Astrocyte of the spinal cord (primary cell): ENCODE results near the gene HTR4.
A peak's percentile ranks its signal among the peaks of the same experiment; 100 is the strongest.
"Not testable (repeated sequence)": the region's sequence is repeated elsewhere in the genome, so short reads cannot be mapped to it uniquely, and the experiment has no call there.

Experiments used
- DNase-seq: peaks from one replicate; pipeline ENCODE4 v3.0.0; 2011; ENCODE audit warnings: low read depth, low spot score
- H3K4me3 ChIP-seq: 2 replicates; pipeline ENCODE4 v1.5.1; 2011; ENCODE audit warnings: low read depth, mild to moderate bottlenecking, low read length, moderate library complexity
- in situ Hi-C: cut with HindIII; loops from 2 replicates; pipeline ENCODE4 v1.10.0; 2017; ENCODE audit warnings: low sequenced_read_pairs
- TF ChIP-seq, protein P1 (sequence below): IDR thresholded peaks from 2 replicates; pipeline ENCODE4 v1.5.1; 2012; ENCODE audit warnings: low read depth, mild to moderate bottlenecking, low read length, inconsistent platforms

The HTR4 gene

DNA sequence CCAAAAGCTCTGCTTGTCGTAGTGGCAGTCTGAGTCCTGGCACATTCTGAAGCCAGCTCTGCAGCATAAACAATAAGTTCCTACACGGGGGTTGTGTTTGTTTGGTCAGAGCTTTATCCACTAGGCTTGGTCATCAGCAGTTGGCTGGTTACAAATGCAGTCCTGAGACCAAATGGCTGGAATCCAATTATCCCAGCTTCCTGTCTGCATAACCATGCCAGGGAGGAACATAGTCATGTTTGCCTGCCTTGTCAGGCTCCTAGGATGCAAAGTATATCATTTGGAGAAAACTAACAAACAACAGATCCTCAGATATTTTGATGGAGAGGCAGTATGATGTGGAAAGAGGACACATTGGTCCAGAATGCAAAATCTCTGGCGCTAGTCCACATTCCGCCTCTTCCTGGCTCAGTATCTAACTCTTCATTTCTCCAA, 184.8 kb downstream of the HTR4 start:
- in situ Hi-C loops: no loop called here
- TF ChIP-seq, protein P1, sequence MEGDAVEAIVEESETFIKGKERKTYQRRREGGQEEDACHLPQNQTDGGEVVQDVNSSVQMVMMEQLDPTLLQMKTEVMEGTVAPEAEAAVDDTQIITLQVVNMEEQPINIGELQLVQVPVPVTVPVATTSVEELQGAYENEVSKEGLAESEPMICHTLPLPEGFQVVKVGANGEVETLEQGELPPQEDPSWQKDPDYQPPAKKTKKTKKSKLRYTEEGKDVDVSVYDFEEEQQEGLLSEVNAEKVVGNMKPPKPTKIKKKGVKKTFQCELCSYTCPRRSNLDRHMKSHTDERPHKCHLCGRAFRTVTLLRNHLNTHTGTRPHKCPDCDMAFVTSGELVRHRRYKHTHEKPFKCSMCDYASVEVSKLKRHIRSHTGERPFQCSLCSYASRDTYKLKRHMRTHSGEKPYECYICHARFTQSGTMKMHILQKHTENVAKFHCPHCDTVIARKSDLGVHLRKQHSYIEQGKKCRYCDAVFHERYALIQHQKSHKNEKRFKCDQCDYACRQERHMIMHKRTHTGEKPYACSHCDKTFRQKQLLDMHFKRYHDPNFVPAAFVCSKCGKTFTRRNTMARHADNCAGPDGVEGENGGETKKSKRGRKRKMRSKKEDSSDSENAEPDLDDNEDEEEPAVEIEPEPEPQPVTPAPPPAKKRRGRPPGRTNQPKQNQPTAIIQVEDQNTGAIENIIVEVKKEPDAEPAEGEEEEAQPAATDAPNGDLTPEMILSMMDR: no peak
- H3K4me3 ChIP-seq: no peak overlapping the region
- peak; percentile 74 for DNase-seq

DNA sequence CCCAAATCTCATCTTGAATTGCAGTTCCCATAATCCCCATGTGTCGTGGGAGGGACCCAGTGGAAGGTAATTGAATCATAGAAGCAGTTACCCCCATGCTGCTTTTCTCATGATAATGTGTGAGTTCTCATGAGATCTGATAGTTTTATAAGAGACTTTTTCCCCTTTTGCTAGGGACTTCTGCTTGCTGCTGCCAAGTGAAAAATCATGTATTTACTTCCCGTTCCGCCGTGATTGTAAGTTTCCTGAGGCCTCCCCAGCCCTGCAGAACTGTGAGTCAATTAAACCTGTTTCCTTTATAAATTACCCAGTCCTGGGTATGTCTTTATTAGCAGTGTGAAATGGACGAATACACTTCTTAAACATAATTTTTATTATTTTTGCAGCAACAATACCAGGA, 185.6 kb downstream of the HTR4 start:
- DNase-seq, H3K4me3 ChIP-seq, in situ Hi-C loops: not testable (repeated sequence)

GRCh38 chr5:148467958-148468357, 186.4 kb downstream of the HTR4 start:
- TF ChIP-seq, protein P1: no peak
- DNase-seq: no peak
- in situ Hi-C loops: no loop called here
- H3K4me3 ChIP-seq: no peak overlapping the region

- in situ Hi-C loops: no loop called here
Measured at GRCh38 chr5:148466236-148466580, 188.1 kb downstream of the HTR4 start.

GRCh38 chr5:148465381-148466235, 188.7 kb downstream of the HTR4 start:
- no peak overlapping the region for H3K4me3 ChIP-seq
- in situ Hi-C loops: no loop called here
- DNase-seq: no peak
- TF ChIP-seq, protein P1: no peak

More at GRCh38 chr5:148466236-148466580, 188.1 kb downstream of the HTR4 start:
- TF ChIP-seq, protein P1: no peak
- no peak for DNase-seq
- H3K4me3 ChIP-seq: no peak overlapping the region

DNA sequence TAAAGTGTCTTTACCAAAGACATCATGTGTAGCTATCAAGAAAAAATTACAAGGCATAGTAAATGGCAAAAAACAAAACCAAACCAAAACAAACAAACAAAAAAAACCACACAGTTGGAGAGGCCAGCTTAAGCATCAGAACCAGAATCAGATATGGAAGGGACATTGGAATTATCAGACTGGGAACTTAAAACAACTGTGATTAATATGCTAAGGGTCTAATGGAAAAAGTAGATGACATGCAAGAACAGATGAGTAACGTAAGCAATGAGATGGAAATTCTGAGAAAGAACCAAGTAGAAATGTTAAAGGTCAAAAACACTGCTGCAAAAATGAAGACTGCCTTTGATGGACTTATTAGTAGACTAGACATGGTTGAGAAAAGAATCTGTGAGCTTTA, 194.7 kb downstream of the HTR4 start:
- TF ChIP-seq, protein P1: no peak
- H3K4me3 ChIP-seq: no peak overlapping the region
- in situ Hi-C loops: no loop called here
- no peak for DNase-seq

DNA sequence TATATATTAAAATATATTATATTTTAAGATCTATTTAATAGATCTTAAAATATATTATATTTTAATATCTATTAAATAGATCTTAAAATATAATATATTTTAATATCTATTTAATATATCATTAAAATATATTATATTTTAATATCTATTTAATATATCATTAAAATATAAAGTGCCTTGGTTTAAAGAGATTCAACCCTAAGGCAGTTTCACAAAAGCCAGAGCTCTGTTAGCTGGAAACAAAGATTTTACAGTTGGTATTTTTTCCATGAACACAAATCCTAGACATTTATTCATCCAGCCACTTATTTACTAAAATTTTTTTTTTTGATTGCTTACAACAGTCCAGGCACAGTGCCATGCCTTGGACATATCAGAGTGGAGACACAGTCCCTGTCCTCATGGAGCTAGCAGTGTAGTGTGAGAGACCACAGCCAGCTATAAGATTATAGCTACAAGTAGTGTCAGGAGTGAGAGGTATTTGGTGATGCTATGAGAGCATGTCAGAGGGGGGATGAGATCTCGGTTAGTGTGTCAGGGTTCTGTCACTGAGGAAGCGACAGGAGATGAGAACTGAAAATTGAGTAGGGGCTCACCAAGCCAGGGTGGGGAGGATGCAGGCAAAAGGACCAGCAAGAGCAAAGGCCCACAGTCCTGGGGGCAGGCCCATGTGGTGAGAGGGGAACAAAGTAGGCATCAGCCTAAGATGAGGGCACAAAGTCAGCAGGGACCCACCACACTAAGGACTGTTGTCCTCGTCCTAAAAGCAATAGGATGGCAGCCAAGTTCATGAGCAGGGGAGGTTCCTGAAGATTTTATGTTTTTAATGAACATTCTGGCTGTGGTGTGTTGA, 196.1 kb downstream of the HTR4 start:
- TF ChIP-seq, protein P1: no peak
- in situ Hi-C loops: no loop called here

More for the DNA sequence above, 196.1 kb downstream of the HTR4 start:
- no peak for DNase-seq
- no peak overlapping the region for H3K4me3 ChIP-seq
